Measurements from ENCODE around the gene ENTPD8.

The ENTPD8 gene

GRCh38 chr9:137449931-137450538 lies 8.9 kb upstream of the ENTPD8 start:
- no peak for DNase-seq (ENCODE audit: insufficient read length, low spot score)
- FAIRE-seq = no peak
- no peak for TF ChIP-seq POLR2A (IDR thresholded peaks at IDR 0.05; ENCODE audit: low read depth, low read length)

GRCh38 chr9:137449081-137449844 lies 8.1 kb upstream of the ENTPD8 start:
- FAIRE-seq = no peak
- TF ChIP-seq POLR2A (IDR thresholded peaks at IDR 0.05; ENCODE audit: low read depth, low read length) = no peak

GRCh38 chr9:137448602-137448962 lies 7.4 kb upstream of the ENTPD8 start:
- DNase-seq (ENCODE audit: insufficient read length, low spot score) (no peak), FAIRE-seq (no peak)
- no peak for TF ChIP-seq POLR2A (IDR thresholded peaks at IDR 0.05; ENCODE audit: low read depth, low read length)

More at GRCh38 chr9:137449081-137449844, 8.1 kb upstream of the ENTPD8 start:
- no peak for DNase-seq (ENCODE audit: insufficient read length, low spot score)

GRCh38 chr9:137447722-137448601 lies 6.8 kb upstream of the ENTPD8 start:
- TF ChIP-seq POLR2A (IDR thresholded peaks at IDR 0.05; ENCODE audit: low read depth, low read length) = no peak
- FAIRE-seq = no peak
- no peak for DNase-seq (ENCODE audit: insufficient read length, low spot score)

- no peak for TF ChIP-seq POLR2A (IDR thresholded peaks at IDR 0.05; ENCODE audit: low read depth, low read length)
- FAIRE-seq (no peak), DNase-seq (ENCODE audit: insufficient read length, low spot score) (no peak)
These were observed 5.8 kb upstream of the ENTPD8 start for GRCh38 chr9:137446851-137447471.

- DNase-seq (ENCODE audit: insufficient read length, low spot score) (no peak), FAIRE-seq (no peak)
- no peak for TF ChIP-seq POLR2A (IDR thresholded peaks at IDR 0.05; ENCODE audit: low read depth, low read length)
These were observed 4.8 kb upstream of the ENTPD8 start for GRCh38 chr9:137445930-137446431.

- TF ChIP-seq POLR2A (IDR thresholded peaks at IDR 0.05; ENCODE audit: low read depth, low read length) = no peak
- FAIRE-seq = peak; percentile 92
- DNase-seq (ENCODE audit: insufficient read length, low spot score) = peak; percentile 96
These were observed 4.2 kb upstream of the ENTPD8 start for GRCh38 chr9:137445275-137445807.

GRCh38 chr9:137444106-137444790 lies 3.1 kb upstream of the ENTPD8 start:
- no peak for FAIRE-seq
- DNase-seq (ENCODE audit: insufficient read length, low spot score) = no peak
- TF ChIP-seq POLR2A (IDR thresholded peaks at IDR 0.05; ENCODE audit: low read depth, low read length) = no peak

GRCh38 chr9:137441935-137442321 lies 771 bp upstream of the ENTPD8 start:
- no peak for FAIRE-seq
- no peak for TF ChIP-seq POLR2A (IDR thresholded peaks at IDR 0.05; ENCODE audit: low read depth, low read length)
- no peak for DNase-seq (ENCODE audit: insufficient read length, low spot score)

- FAIRE-seq = no peak
- DNase-seq (ENCODE audit: insufficient read length, low spot score) = no peak
- TF ChIP-seq POLR2A (IDR thresholded peaks at IDR 0.05; ENCODE audit: low read depth, low read length) = no peak
These were observed 1.9 kb downstream of the ENTPD8 start for GRCh38 chr9:137439158-137439714.

- DNase-seq (ENCODE audit: insufficient read length, low spot score) = no peak
- no peak for TF ChIP-seq POLR2A (IDR thresholded peaks at IDR 0.05; ENCODE audit: low read depth, low read length)
- FAIRE-seq = no peak
These were observed 2.5 kb downstream of the ENTPD8 start for GRCh38 chr9:137438591-137439157.

Measured in H54 (cell line).